ENCODE results near the gene SPIN1.

DNA sequence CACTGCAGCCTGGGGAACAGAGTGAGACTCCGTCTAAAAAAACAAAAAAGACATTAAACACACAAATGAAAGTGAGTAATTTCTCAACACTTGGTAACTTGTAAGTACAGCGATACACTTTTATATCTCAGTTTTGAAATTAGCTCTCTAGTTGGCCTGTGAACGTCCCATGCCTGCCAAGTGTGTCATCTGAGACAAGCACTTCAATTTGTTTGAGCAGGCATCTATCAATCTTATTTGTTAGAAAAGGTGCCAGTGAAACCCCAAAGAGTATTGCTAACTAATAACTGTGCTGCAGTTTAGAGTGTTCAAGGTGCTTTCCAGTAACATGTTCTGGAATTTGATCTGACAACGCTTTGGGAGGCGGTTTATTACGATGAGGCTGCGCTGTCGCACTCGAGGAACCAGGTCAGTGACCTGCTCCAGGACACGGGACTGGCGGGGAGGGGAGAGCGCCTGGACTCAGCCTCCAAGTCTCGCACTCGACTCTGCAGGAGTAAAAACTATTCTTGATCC is 1.1 kb upstream of the SPIN1 start:
- no peak for TF ChIP-seq EZH2phosphoT487 (IDR thresholded peaks at IDR 0.05; ENCODE audit: borderline replicate concordance, low read depth, low read length)
- TF ChIP-seq, protein P1, sequence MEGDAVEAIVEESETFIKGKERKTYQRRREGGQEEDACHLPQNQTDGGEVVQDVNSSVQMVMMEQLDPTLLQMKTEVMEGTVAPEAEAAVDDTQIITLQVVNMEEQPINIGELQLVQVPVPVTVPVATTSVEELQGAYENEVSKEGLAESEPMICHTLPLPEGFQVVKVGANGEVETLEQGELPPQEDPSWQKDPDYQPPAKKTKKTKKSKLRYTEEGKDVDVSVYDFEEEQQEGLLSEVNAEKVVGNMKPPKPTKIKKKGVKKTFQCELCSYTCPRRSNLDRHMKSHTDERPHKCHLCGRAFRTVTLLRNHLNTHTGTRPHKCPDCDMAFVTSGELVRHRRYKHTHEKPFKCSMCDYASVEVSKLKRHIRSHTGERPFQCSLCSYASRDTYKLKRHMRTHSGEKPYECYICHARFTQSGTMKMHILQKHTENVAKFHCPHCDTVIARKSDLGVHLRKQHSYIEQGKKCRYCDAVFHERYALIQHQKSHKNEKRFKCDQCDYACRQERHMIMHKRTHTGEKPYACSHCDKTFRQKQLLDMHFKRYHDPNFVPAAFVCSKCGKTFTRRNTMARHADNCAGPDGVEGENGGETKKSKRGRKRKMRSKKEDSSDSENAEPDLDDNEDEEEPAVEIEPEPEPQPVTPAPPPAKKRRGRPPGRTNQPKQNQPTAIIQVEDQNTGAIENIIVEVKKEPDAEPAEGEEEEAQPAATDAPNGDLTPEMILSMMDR (conservative IDR thresholded peaks at IDR 0.05; ENCODE audit: low read length): no peak
